ENCODE results near the gene MOSMO. TPM values are rescaled to one million over a fixed set of nuclear protein-coding genes. Genes with fewer than 3 reads are reported as not detected.

MOSMO gene
- total and polyA plus RNA-seq, 2 of the 13 experiments (the other 11 are each of a cell fraction or from before 2014, with no cell fraction given), result 26.7 to 32.6 TPM

GRCh38 chr16:22077700-22078313 lies 69.9 kb downstream of the MOSMO start (continued):
- TF ChIP-seq HMGA1 (CRISPR knock-in tag; conservative IDR thresholded peaks at IDR 0.05) (no peak), HMGXB3 (CRISPR knock-in tag; IDR thresholded peaks at IDR 0.05; ENCODE audit: borderline replicate concordance) (no peak), ZGPAT (CRISPR knock-in tag; IDR thresholded peaks at IDR 0.05) (0 out of 2 replicates have a peak, but pooled peaks have one; percentile 35), ISL2 (CRISPR knock-in tag; IDR thresholded peaks at IDR 0.05) (0 out of 2 replicates have a peak, but pooled peaks have one; percentile 16), SALL2 (CRISPR knock-in tag; IDR thresholded peaks at IDR 0.05) (0 out of 2 replicates have a peak, but pooled peaks have one; percentile 28), TGIF2 (CRISPR knock-in tag; IDR thresholded peaks at IDR 0.05) (peak; percentile 31; the same call in 1 of the 2 replicates)

All from HepG2 (cell line).